Measurements from ENCODE around the gene ICOS. TPM values are rescaled to one million over a fixed set of nuclear protein-coding genes. Genes with fewer than 3 reads are reported as not detected.

Gene ICOS
- total and polyA plus RNA-seq, 2 donors (not counting 3 experiments of a cell fraction or from before 2014, with no cell fraction given) = not detected

DNA sequence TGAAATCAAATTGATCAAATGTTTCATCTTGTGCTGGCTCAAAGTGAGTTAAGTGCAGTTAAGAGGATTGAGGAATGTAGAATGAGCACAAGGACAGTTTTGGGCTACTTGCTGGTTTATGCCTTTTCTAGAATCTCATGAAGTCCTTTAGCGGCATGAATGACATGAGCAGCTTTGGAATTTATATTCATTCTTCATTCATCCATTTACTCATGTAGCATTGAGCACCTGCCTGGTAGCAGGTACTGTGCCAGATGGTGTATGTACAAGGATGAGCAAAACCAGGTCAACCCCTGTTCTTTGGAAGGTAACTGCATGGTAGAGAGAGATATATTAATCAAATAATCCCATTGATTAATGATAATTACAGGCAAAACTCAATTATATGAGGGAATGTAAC, 1.2 kb downstream of the ICOS start:
- Histone ChIP-seq H3K36me3 (ENCODE audit: control insufficient read depth in 2 of 2, extremely low read depth in 1 of 2, insufficient read depth in 2 of 2, low read length in 2 of 2) (no peaks in the 10 kb centered on the region), H3K79me2 (ENCODE audit: control insufficient read depth, insufficient read depth, low read length) (no peaks in the 10 kb centered on the region), H3K4me1 (ENCODE audit: control insufficient read depth, extremely low read depth, insufficient read depth, low read length) (no peaks in the 10 kb centered on the region), H3K4me3 (replicated peaks in 1 of 3; ENCODE audit: insufficient read depth in 1 of 3, low read depth in 1 of 3, low read length in 3 of 3) (no peak overlapping the region), H3K27ac (ENCODE audit: insufficient read depth, low read depth, low read length) (no peak overlapping the region), H3K27me3 (ENCODE audit: control insufficient read depth in 2 of 2, insufficient read depth in 2 of 2, low read length in 2 of 2) (peaks cover 3 to 9% of the 10 kb centered on the region in 2 experiments), H3K9me3 (replicated peaks; ENCODE audit: control insufficient read depth, insufficient read depth, low read length) (no peaks in the 10 kb centered on the region), H3K9me1 (replicated peaks; ENCODE audit: control insufficient read depth, extremely low read depth, insufficient read depth, low read length) (no peaks in the 10 kb centered on the region), H2AFZ (ENCODE audit: low read depth, low read length) (no peak overlapping the region), H3K4me2 (ENCODE audit: insufficient read depth, low read length) (no peak overlapping the region), H4K20me1 (replicated peaks; ENCODE audit: control insufficient read depth, extremely low read depth, insufficient read depth, low read length) (no peaks in the 10 kb centered on the region), H3K9ac (replicated peaks; ENCODE audit: extremely low read depth, insufficient read depth, low read length) (no peak overlapping the region)
- CTCF ChIA-PET = no interaction called here
- FAIRE-seq (no peak), DNase-seq (ENCODE audit: low read depth, low spot score) (no peak)
- POLR2A ChIA-PET = no interaction called here
- intact Hi-C loops (cut with micrococcal nuclease) (no loop called here), dilution Hi-C loops (cut with MboI; ENCODE audit: extremely low pct_ligation_motif_present, low sequenced_read_pairs) (no loop called here)
- TF ChIP-seq MYC (IDR thresholded peaks at IDR 0.05; ENCODE audit: low read depth, low read length) (no peak), GATA2 (IDR thresholded peaks at IDR 0.05; ENCODE audit: insufficient read depth, insufficient read length, low read depth, low read length) (no peak), POLR2A (IDR thresholded peaks at IDR 0.05; ENCODE audit: low read depth, low read length) (no peak), POLR2AphosphoS5 (IDR thresholded peaks at IDR 0.05; ENCODE audit: insufficient read depth, low read depth, low read length) (no peak), FOS (IDR thresholded peaks at IDR 0.05; ENCODE audit: borderline replicate concordance, insufficient read depth, low read length) (no peak), JUN (IDR thresholded peaks at IDR 0.05; ENCODE audit: borderline replicate concordance, insufficient read depth, insufficient read length, low read depth) (no peak)
- TF ChIP-seq, protein P1, sequence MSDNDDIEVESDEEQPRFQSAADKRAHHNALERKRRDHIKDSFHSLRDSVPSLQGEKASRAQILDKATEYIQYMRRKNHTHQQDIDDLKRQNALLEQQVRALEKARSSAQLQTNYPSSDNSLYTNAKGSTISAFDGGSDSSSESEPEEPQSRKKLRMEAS (IDR thresholded peaks at IDR 0.05; ENCODE audit: insufficient read depth, insufficient read length) = no peak
- TF ChIP-seq, protein P2, sequence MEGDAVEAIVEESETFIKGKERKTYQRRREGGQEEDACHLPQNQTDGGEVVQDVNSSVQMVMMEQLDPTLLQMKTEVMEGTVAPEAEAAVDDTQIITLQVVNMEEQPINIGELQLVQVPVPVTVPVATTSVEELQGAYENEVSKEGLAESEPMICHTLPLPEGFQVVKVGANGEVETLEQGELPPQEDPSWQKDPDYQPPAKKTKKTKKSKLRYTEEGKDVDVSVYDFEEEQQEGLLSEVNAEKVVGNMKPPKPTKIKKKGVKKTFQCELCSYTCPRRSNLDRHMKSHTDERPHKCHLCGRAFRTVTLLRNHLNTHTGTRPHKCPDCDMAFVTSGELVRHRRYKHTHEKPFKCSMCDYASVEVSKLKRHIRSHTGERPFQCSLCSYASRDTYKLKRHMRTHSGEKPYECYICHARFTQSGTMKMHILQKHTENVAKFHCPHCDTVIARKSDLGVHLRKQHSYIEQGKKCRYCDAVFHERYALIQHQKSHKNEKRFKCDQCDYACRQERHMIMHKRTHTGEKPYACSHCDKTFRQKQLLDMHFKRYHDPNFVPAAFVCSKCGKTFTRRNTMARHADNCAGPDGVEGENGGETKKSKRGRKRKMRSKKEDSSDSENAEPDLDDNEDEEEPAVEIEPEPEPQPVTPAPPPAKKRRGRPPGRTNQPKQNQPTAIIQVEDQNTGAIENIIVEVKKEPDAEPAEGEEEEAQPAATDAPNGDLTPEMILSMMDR (IDR thresholded peaks at IDR 0.05; ENCODE audit: extremely low read depth in 1 of 2, insufficient read depth in 1 of 2, low read depth in 1 of 2, low read length in 2 of 2) = no peak
- BruUV-seq (replicated peaks) = no TSS peak
